HepG2 (cell line): Measurements from ENCODE around the gene EPHA1. TPM values are rescaled to one million over a fixed set of nuclear protein-coding genes. Genes with fewer than 3 reads are reported as not detected.
"Not testable (repeated sequence)": the region's sequence is repeated elsewhere in the genome, so short reads cannot be mapped to it uniquely, and the experiment has no call there.

Experiments used
- ATAC-seq: fragments of 200-7000 bp; cut with Tn5 transposase; 3 replicates; pipeline ENCODE4 v1.9.1; 2020; ENCODE audit warnings: mild to moderate bottlenecking, moderate library complexity
- BruUV-seq: library from RNA; stranded (reverse); fragments of 400-500 nt; replicated peaks from 2 replicates; lab custom pipeline; 2021; lab: Mats Ljungman, UMichigan
- CTCF ChIA-PET: fragments of 300-600 bp; formaldehyde crosslinking; extraction: SDS; loops from one replicate; lab custom pipeline; 2021; ENCODE audit warnings: low total read pairs, inconsistent platforms, low intra/inter-chr PET ratio; lab: Yijun Ruan, JAX
- POLR2A ChIA-PET: fragments of 350-600 bp; sonication (Branson Sonifier 250); formaldehyde crosslinking; loops from one replicate; lab custom pipeline; 2020; ENCODE audit warnings: antibody characterized with exemption, inconsistent platforms; lab: Yijun Ruan, JAX
- DNase-seq: peaks from one replicate; pipeline ENCODE4 v3.0.0-alpha.2; 2015; ENCODE audit warnings: low spot score
- FAIRE-seq: peaks from 3 replicates; lab custom pipeline; 2011; peaks lifted over from hg19 to GRCh38; lab: Jason Lieb, UNC
- H2AFZ ChIP-seq: one replicate; pipeline ENCODE4 v1.6.1; 2011; ENCODE audit warnings: low read length, inconsistent platforms
- H3K27ac ChIP-seq: fragments of 300-600 bp; 3 replicates; pipeline ENCODE4 v1.8.0; 2011; ENCODE audit warnings: mixed run types, mild to moderate bottlenecking, mixed read lengths, low read length, inconsistent platforms; ENCODE audit not compliant: insufficient read depth; ENCODE audit errors: extremely low read length
- H3K27me3 ChIP-seq, 2 experiments: fragments of 200-600 bp in 1 of 2; 2 replicates in 1 of 2; 3 replicates in 1 of 2; pipeline versions ENCODE4 v1.6.0 to v1.8.0; 2011; ENCODE audit warnings: low read length in 2 of 2, mild to moderate bottlenecking in 2 of 2, moderate library complexity in 2 of 2, inconsistent platforms in 1 of 2; ENCODE audit not compliant: insufficient read depth in 2 of 2, control insufficient read depth in 1 of 2
- H3K36me3 ChIP-seq, 2 experiments: fragments of 200-600 bp in 1 of 2; replicated peaks in 1 of 2; 2 replicates in 1 of 2; 3 replicates in 1 of 2; pipeline versions ENCODE4 v1.5.1 to v1.8.0; 2011; ENCODE audit warnings: low read length in 2 of 2, inconsistent platforms in 1 of 2; ENCODE audit not compliant: insufficient read depth in 2 of 2, control insufficient read depth in 1 of 2
- H3K4me1 ChIP-seq: 2 replicates; pipeline ENCODE4 v1.5.1; 2012; ENCODE audit warnings: low read length, inconsistent platforms; ENCODE audit not compliant: insufficient read depth
- H3K4me2 ChIP-seq: 2 replicates; pipeline ENCODE4 v1.6.0; 2011; ENCODE audit warnings: low read depth, low read length, inconsistent platforms
- H3K4me3 ChIP-seq, 3 experiments: fragments of 200-600 bp in 1 of 3; sonication (generic), shearing (Covaris generic) in 1 of 3; replicated peaks in 1 of 3; 2 replicates each; pipeline ENCODE4 v1.5.1; 2011 to 2016; ENCODE audit warnings: low read length in 3 of 3, inconsistent platforms in 2 of 3, low read depth in 2 of 3, mild to moderate bottlenecking in 2 of 3, control low read depth in 1 of 3, mixed read lengths in 1 of 3; ENCODE audit not compliant: insufficient read depth in 1 of 3
- H3K79me2 ChIP-seq: one replicate; pipeline ENCODE4 v1.6.1; 2011; ENCODE audit warnings: low read length, inconsistent platforms; ENCODE audit not compliant: insufficient read depth
- H3K9ac ChIP-seq: 2 replicates; pipeline ENCODE4 v1.6.0; 2011; ENCODE audit warnings: mild to moderate bottlenecking, low read depth, low read length, inconsistent platforms; ENCODE audit not compliant: insufficient read depth
- H3K9me3 ChIP-seq: 2 replicates; pipeline ENCODE4 v1.5.1; 2012; ENCODE audit warnings: mild to moderate bottlenecking, low read length
- H4K20me1 ChIP-seq: 2 replicates; pipeline ENCODE4 v1.6.0; 2011; ENCODE audit warnings: inconsistent platforms, mild to moderate bottlenecking, low read length, moderate library complexity; ENCODE audit not compliant: insufficient read depth
- CBX2 ChIP-seq, 2 experiments: fragments of 200-600 bp in 1 of 2; sonication (generic); formaldehyde crosslinking in 1 of 2; IDR thresholded peaks; 2 replicates each; pipeline versions ENCODE4 v1.7.0 to v1.8.1; 2018 to 2022; ENCODE audit warnings: low read depth in 2 of 2, low read length in 1 of 2, mild to moderate bottlenecking in 1 of 2, missing genetic modification reagents in 1 of 2
- HDAC1 ChIP-seq: sonication (generic); formaldehyde crosslinking; IDR thresholded peaks from 2 replicates; pipeline ENCODE4 v1.5.1; 2020; ENCODE audit warnings: mild to moderate bottlenecking, missing genetic modification reagents
- MAFK ChIP-seq, 2 experiments: IDR thresholded peaks in 1 of 2; conservative IDR thresholded peaks in 1 of 2; 2 replicates each; pipeline ENCODE4 v1.6.1; 2011; ENCODE audit warnings: improper control_type of control experiment in 2 of 2, low read length in 2 of 2
- MIER2 ChIP-seq: IDR thresholded peaks from 2 replicates; pipeline ENCODE4 v1.6.1; 2016; ENCODE audit warnings: missing biosample characterization, missing genetic modification reagents
- MIXL1 ChIP-seq: IDR thresholded peaks from 2 replicates; pipeline ENCODE4 v1.6.1; 2016
- MTF1 ChIP-seq: sonication (generic); formaldehyde crosslinking; IDR thresholded peaks from 2 replicates; pipeline ENCODE4 v1.5.0; 2020; ENCODE audit warnings: missing genetic modification reagents
- NKX3-1 ChIP-seq: sonication (generic); formaldehyde crosslinking; IDR thresholded peaks from 2 replicates; pipeline ENCODE4 v1.5.0; 2020; ENCODE audit warnings: missing genetic modification reagents
- NONO ChIP-seq, 2 experiments: fragments of 450-650 bp in 1 of 2; sonication (generic) in 1 of 2; formaldehyde crosslinking in 1 of 2; IDR thresholded peaks in 1 of 2; conservative IDR thresholded peaks in 1 of 2; 2 replicates each; pipeline versions ENCODE4 v1.6.1 to v1.8.0; 2017 to 2022; ENCODE audit warnings: mild to moderate bottlenecking in 1 of 2, missing genetic modification reagents in 1 of 2, moderate library complexity in 1 of 2
- RARG ChIP-seq: sonication (generic); formaldehyde crosslinking; IDR thresholded peaks from 2 replicates; pipeline ENCODE4 v1.4.0; 2020; ENCODE audit warnings: low read depth, mild to moderate bottlenecking, missing genetic modification reagents
- SRSF9 ChIP-seq: fragments of 200-400 bp; formaldehyde crosslinking; IDR thresholded peaks from 2 replicates; pipeline ENCODE4 v1.6.1; 2018; ENCODE audit warnings: borderline replicate concordance, mild to moderate bottlenecking, low read depth, low read length; ENCODE audit not compliant: insufficient read depth, poor library complexity, severe bottlenecking
- SUZ12 ChIP-seq: fragments of 150-350 bp; IDR thresholded peaks from 2 replicates; pipeline ENCODE4 v1.6.1; 2014; ENCODE audit warnings: low read depth, low read length
- ZNF30 ChIP-seq: sonication (generic); formaldehyde crosslinking; IDR thresholded peaks from 2 replicates; pipeline ENCODE4 v1.5.0; 2020; ENCODE audit warnings: mild to moderate bottlenecking, missing genetic modification reagents
- ZNF34 ChIP-seq: sonication (generic); formaldehyde crosslinking; IDR thresholded peaks from 2 replicates; pipeline ENCODE4 v1.4.0; 2020; ENCODE audit warnings: mild to moderate bottlenecking, missing genetic modification reagents, borderline replicate concordance
- ZNF670 ChIP-seq: sonication (generic); formaldehyde crosslinking; IDR thresholded peaks from 2 replicates; pipeline ENCODE4 v1.8.0; 2022; ENCODE audit warnings: mild to moderate bottlenecking, missing genetic modification reagents, borderline replicate concordance
- ZNF746 ChIP-seq: sonication (generic); formaldehyde crosslinking; IDR thresholded peaks from 2 replicates; pipeline ENCODE4 v1.8.0; 2022; ENCODE audit warnings: mild to moderate bottlenecking, missing genetic modification reagents
- ZNF83 ChIP-seq: sonication (generic); formaldehyde crosslinking; IDR thresholded peaks from 2 replicates; pipeline ENCODE4 v1.4.0; 2020; ENCODE audit warnings: missing genetic modification reagents, mild to moderate bottlenecking, borderline replicate concordance
- WGBS: methylation state at CpG from one replicate; pipeline ENCODE4 v1.1.6; 2017; ENCODE audit warnings: low lambda C conversion rate; 5-methylcytosine and 5-hydroxymethylcytosine counted together
- in situ Hi-C: cut with HindIII; loops from 2 replicates; pipeline ENCODE4 v1.10.0; 2017; ENCODE audit warnings: low pct_unique_long_range_greater_than_20kb; ENCODE audit not compliant: extremely low pct_ligation_motif_present
- intact Hi-C: fragments of 100-400 bp; cut with micrococcal nuclease; formaldehyde crosslinking; loops from one replicate; pipeline ENCODE4 v1.10.0; 2022; ENCODE audit not compliant: unreplicated experiment
- polyA plus RNA-seq, 8 experiments: library from polyadenylated mRNA; depleted of rRNA in 3 of 8; stranded (reverse) in 7 of 8; unstranded in 1 of 8; fragments of >200 nt; fragmentation: Illumina TruSeq in 4 of 8; extraction: Trizol in 4 of 8; gene quantifications; 2 replicates each; pipeline versions ENCODE4 v1.2.1 to v1.2.3, GENCODE V29; 2011 to 2016; ENCODE audit warnings: low read depth in 4 of 8, missing spikeins in 1 of 8, mixed read lengths in 1 of 8; ENCODE audit not compliant: insufficient read depth in 1 of 8
- total RNA-seq, 5 experiments: library from RNA; depleted of rRNA; stranded (reverse); fragments of >200 nt; fragmentation: Illumina TruSeq; extraction: Trizol; gene quantifications; 2 replicates each; pipeline ENCODE4 v1.2.3, GENCODE V29; 2016; ENCODE audit warnings: low read depth in 1 of 5
- TF ChIP-seq, protein P1 (sequence below): sonication (generic); formaldehyde crosslinking; IDR thresholded peaks from 2 replicates; pipeline ENCODE4 v1.8.1; 2023; ENCODE audit warnings: missing genetic modification reagents, mild to moderate bottlenecking, borderline replicate concordance
- TF ChIP-seq, protein P2 (sequence below): sonication (generic); formaldehyde crosslinking; IDR thresholded peaks from 2 replicates; pipeline ENCODE4 v1.8.0; 2022; ENCODE audit warnings: mild to moderate bottlenecking, missing genetic modification reagents, moderate library complexity

The EPHA1 gene
- total and polyA plus RNA-seq, 2 of the 13 experiments (the other 11 are each of a cell fraction or from before 2014, with no cell fraction given), result 4.6 to 17.1 TPM

DNA sequence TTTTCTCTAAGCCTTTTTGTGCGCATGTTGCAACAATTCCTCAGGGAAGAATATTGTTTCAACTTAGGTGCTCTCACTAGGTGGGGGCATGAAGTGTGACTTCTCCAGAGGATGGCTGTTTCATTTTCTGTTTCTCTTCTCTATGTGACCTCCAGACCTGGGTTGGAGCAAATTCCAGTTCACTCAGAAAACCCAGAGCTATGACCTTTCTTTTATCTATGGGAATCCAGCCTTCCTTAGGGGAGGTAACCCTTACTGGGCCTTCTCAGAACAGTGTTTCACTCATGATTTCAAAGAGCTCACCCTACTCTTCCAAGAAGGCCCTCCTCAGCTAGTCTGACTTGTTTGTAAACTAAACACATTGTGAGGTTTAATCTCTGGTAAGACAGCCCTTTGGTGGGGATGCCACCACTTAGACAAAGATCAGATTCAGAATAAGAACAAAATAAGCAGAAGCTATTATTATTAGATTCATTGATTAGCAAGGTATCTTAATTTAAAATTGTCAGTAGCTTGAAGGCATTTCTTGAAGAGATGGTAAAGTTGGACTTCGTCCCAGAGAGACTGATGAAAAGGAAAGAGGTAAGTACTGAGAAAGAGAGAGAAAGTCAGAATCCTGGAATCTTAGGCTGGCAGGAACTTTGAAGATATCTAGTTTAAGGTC, 18.0 kb upstream of the EPHA1 start:
- CTCF ChIA-PET, result no interaction called here

DNA sequence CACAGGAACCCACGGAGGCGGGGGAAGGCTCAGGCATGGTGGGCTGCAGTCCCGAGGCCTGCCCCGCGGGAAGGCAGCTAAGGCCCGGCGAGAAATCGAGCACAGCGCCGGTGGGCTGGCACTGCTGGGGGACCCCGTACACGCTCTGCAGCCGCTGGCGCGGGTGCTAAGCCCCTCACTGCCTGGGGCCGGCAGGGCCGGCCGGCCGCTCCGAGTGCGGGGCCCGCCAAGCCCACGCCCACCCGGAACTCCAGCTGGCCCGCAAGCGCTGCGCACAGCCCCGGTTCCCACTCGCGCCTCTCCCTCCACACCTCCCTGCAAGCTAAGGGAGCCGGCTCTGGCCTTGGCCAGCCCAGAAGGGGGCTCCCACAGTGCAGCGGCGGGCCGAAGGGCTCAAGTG, 15.8 kb upstream of the EPHA1 start:
- H3K9ac ChIP-seq, CTCF ChIA-PET, H3K4me2 ChIP-seq, H3K79me2 ChIP-seq, BruUV-seq, in situ Hi-C loops, H3K27me3 ChIP-seq, H3K4me1 ChIP-seq, DNase-seq, FAIRE-seq, H2AFZ ChIP-seq, intact Hi-C loops, H3K36me3 ChIP-seq, H3K9me3 ChIP-seq, ATAC-seq, H3K27ac ChIP-seq, POLR2A ChIA-PET, H3K4me3 ChIP-seq, H4K20me1 ChIP-seq: not testable (repeated sequence)
- WGBS, result 87% methylated on average over 10 of the region's 34 CpGs

More for the DNA sequence above, 18.0 kb upstream of the EPHA1 start:
- no peaks in the 10 kb centered on the region for H3K4me1 ChIP-seq
- H3K27me3 ChIP-seq, result no peaks in the 10 kb centered on the region
- in situ Hi-C loops, result no loop called here
- no peaks in the 10 kb centered on the region for H4K20me1 ChIP-seq
- no peak overlapping the region for H3K27ac ChIP-seq
- H3K4me3 ChIP-seq, result no peak overlapping the region
- no peaks in the 10 kb centered on the region for H3K79me2 ChIP-seq
- H3K9me3 ChIP-seq, result no peaks in the 10 kb centered on the region
- BruUV-seq, result no TSS peak
- DNase-seq (no peak), FAIRE-seq (no peak), ATAC-seq (no peak)
- intact Hi-C loops, result no loop called here
- H3K4me2 ChIP-seq, result no peak overlapping the region
- no peak overlapping the region for H3K9ac ChIP-seq
- 57% methylated on average over 2 of the region's 2 CpGs for WGBS
- H2AFZ ChIP-seq, result no peak overlapping the region
- POLR2A ChIA-PET, result no interaction called here
- TF ChIP-seq MIXL1 (CRISPR knock-in tag), result no peak
- TF ChIP-seq ZNF670, result no peak
- TF ChIP-seq NONO (IDR thresholded peaks at IDR 0.05), result no peak
- no peak for TF ChIP-seq NONO (CRISPR knock-in tag; conservative IDR thresholded peaks at IDR 0.05)
- TF ChIP-seq SUZ12, result no peak
- TF ChIP-seq MIER2 (CRISPR knock-in tag), result no peak
- no peak for TF ChIP-seq SRSF9
- no peak for TF ChIP-seq MAFK (conservative IDR thresholded peaks at IDR 0.05 in 1 of 2, IDR thresholded peaks at IDR 0.05 in 1 of 2; ENCODE audit: low read length in 2 of 2)
- TF ChIP-seq ZNF34 (CRISPR knock-in tag), result no peak
- TF ChIP-seq CBX2 (IDR thresholded peaks at IDR 0.05; ENCODE audit: low read depth, low read length), result no peak
- no peak for TF ChIP-seq CBX2 (CRISPR knock-in tag; IDR thresholded peaks at IDR 0.05; ENCODE audit: low read depth)
- TF ChIP-seq RARG (CRISPR knock-in tag), result no peak
- no peak for TF ChIP-seq MTF1 (CRISPR knock-in tag)
- TF ChIP-seq, protein P1, sequence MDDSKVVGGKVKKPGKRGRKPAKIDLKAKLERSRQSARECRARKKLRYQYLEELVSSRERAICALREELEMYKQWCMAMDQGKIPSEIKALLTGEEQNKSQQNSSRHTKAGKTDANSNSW (CRISPR knock-in tag), result no peak
- TF ChIP-seq, protein P2, sequence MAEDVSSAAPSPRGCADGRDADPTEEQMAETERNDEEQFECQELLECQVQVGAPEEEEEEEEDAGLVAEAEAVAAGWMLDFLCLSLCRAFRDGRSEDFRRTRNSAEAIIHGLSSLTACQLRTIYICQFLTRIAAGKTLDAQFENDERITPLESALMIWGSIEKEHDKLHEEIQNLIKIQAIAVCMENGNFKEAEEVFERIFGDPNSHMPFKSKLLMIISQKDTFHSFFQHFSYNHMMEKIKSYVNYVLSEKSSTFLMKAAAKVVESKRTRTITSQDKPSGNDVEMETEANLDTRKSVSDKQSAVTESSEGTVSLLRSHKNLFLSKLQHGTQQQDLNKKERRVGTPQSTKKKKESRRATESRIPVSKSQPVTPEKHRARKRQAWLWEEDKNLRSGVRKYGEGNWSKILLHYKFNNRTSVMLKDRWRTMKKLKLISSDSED (CRISPR knock-in tag), result no peak
- no peak for TF ChIP-seq NKX3-1 (CRISPR knock-in tag)
- no peak for TF ChIP-seq ZNF746 (CRISPR knock-in tag)
- TF ChIP-seq HDAC1 (CRISPR knock-in tag), result no peak
- no peak for TF ChIP-seq ZNF30 (CRISPR knock-in tag)
- no peak for TF ChIP-seq ZNF83 (CRISPR knock-in tag)
- no peaks in the 10 kb centered on the region for H3K36me3 ChIP-seq
